Measurements from ENCODE around the gene GABRG3. TPM values are rescaled to one million over a fixed set of nuclear protein-coding genes. Genes with fewer than 3 reads are reported as not detected.
"Not testable (repeated sequence)": the region's sequence is repeated elsewhere in the genome, so short reads cannot be mapped to it uniquely, and the experiment has no call there.

The GABRG3 gene
- total and polyA plus RNA-seq, 8 donors, result 0.35 TPM; not detected in 7

DNA sequence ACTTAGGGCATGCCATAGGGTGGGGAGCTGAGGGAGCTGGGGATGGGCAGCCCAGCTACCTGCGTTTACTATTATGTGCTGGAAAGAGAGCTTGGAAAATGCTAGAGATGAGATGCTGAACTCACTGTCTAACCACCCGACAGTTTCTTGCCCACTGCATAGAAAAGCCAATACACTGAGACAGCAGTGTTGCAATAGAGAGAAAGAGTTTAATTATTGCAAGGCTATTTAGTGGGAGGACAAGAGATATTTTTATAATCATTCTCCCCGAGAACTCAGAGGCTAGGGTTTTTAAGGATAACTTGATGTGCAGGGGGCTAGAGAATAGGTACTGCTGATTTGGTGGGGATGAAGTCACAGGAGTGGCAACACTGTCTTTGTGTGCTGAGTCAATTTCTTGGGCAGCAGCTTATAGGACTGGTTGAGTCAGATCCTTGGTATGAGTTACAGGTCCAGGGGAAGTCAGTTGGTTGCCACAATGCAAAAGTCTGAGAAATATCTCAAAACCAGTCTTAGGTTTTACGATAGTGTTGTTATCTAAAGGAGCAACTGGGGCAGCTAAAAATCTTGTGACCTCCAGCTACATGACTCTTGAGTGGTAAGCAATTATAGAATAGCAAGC, 205.9 kb downstream of the GABRG3 start:
- Histone ChIP-seq H3K4me1 (no peaks in the 10 kb centered on the region), H3K4me3 (no peak overlapping the region), H3K27me3 (no peaks in the 10 kb centered on the region), H3K9me3 (no peaks in the 10 kb centered on the region), H3K27ac (no peak overlapping the region), H3K36me3 (no peaks in the 10 kb centered on the region)
- ATAC-seq (no peak), FAIRE-seq (no peak), DNase-seq (no peak)
- TF ChIP-seq, protein P1, sequence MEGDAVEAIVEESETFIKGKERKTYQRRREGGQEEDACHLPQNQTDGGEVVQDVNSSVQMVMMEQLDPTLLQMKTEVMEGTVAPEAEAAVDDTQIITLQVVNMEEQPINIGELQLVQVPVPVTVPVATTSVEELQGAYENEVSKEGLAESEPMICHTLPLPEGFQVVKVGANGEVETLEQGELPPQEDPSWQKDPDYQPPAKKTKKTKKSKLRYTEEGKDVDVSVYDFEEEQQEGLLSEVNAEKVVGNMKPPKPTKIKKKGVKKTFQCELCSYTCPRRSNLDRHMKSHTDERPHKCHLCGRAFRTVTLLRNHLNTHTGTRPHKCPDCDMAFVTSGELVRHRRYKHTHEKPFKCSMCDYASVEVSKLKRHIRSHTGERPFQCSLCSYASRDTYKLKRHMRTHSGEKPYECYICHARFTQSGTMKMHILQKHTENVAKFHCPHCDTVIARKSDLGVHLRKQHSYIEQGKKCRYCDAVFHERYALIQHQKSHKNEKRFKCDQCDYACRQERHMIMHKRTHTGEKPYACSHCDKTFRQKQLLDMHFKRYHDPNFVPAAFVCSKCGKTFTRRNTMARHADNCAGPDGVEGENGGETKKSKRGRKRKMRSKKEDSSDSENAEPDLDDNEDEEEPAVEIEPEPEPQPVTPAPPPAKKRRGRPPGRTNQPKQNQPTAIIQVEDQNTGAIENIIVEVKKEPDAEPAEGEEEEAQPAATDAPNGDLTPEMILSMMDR (IDR thresholded peaks at IDR 0.05), result no peak
- WGBS, 2 donors, result 65 to 72% methylated on average over 4 of the region's 4 CpGs
- intact Hi-C loops (cut with DNase I), result no loop called here

DNA sequence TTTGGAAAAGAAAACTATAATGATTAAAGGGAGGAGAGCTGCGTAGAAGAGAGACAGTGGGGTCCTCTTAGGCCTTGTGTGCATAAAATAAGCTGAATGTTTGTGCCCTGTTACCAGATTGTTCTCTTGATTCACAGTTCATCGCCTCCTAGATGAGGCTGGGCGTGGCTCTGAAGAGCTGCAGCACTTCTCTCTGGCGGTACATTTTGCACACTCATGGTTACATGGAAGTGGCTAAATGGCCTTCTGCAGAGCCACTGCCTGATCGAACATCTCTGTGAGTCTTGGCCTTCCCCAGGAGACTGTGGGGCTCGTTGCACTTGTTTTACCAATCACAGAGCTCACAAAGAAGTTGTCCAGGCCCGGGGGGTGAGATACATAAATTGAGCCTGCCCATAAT, 208.8 kb downstream of the GABRG3 start:
- Histone ChIP-seq H3K4me3 (no peak overlapping the region), H3K9me3 (no peaks in the 10 kb centered on the region), H3K27ac (no peak overlapping the region), H3K27me3 (no peaks in the 10 kb centered on the region), H3K36me3 (no peaks in the 10 kb centered on the region), H3K4me1 (no peaks in the 10 kb centered on the region)
- no peak for DNase-seq
- FAIRE-seq, result no peak
- intact Hi-C loops (cut with DNase I), result no loop called here
- no peak for ATAC-seq
- TF ChIP-seq, protein P1 (IDR thresholded peaks at IDR 0.05), result no peak
- 55 to 66% methylated on average over 7 of the region's 7 CpGs for WGBS, 2 donors

DNA sequence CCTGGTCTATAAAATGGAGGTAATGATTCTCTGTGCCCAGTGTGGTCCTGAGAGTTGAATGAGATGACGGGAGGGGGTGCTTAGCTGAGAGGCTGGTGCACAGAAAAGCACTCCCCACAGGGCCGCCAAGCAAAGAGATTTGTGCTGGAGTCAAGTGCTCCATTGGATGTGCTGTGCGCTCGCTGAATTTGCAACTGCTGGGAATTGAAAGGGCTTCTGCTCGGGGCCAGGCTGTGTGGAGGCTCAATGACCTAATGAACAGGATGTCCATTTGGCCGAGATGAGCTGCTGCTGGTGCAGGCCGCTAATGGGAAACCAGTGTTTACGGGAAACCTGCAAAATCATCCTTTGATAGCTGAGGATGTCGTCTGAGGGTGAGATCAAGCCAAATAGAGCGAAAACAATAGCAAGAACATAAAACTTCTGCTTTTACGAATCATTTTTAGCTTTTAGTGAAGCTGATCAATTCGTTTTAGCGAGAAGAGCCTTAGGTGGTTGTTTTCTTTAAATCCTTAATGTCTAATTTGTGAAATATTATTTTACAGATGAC, 211.7 kb downstream of the GABRG3 start:
- no peak for DNase-seq
- no peak for ATAC-seq
- no peaks in the 10 kb centered on the region for H3K4me1 ChIP-seq
- no peaks in the 10 kb centered on the region for H3K9me3 ChIP-seq
- intact Hi-C loops (cut with DNase I), result no loop called here
- H3K4me3 ChIP-seq, result no peak overlapping the region
- no peaks in the 10 kb centered on the region for H3K27me3 ChIP-seq
- 60 to 73% methylated on average over 13 of the region's 13 CpGs for WGBS, 2 donors
- no peaks in the 10 kb centered on the region for H3K36me3 ChIP-seq
- no peak for FAIRE-seq
- H3K27ac ChIP-seq, result no peak overlapping the region
- TF ChIP-seq, protein P1 (IDR thresholded peaks at IDR 0.05), result no peak

DNA sequence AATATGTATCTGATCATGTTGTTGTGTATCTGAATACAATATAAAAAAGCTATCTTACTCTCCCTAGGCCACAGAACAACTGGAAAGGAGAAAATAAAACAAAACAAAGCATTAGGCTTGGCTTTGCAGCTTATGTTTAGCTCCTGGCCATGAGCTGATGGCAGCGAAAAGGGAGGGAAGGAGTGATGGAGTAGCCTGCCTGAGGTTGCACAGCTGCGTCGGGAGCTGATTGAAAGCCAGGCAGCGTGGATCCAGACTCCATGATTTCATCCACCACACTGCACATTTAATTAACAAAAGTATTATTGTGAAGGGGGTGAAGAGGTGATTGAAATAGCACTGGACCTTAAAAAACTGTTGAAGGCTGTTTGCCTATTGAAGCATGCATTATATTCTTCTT, 212.2 kb downstream of the GABRG3 start:
- no peak for DNase-seq
- no peaks in the 10 kb centered on the region for H3K27me3 ChIP-seq
- intact Hi-C loops (cut with DNase I), result no loop called here
- no peaks in the 10 kb centered on the region for H3K36me3 ChIP-seq
- H3K4me1 ChIP-seq, result no peaks in the 10 kb centered on the region
- H3K4me3 ChIP-seq, result no peak overlapping the region
- H3K27ac ChIP-seq, result no peak overlapping the region
- WGBS, 2 donors, result 58 to 68% methylated on average over 4 of the region's 4 CpGs
- no peaks in the 10 kb centered on the region for H3K9me3 ChIP-seq
- TF ChIP-seq, protein P1 (IDR thresholded peaks at IDR 0.05), result no peak
- ATAC-seq, result no peak
- FAIRE-seq, result no peak

DNA sequence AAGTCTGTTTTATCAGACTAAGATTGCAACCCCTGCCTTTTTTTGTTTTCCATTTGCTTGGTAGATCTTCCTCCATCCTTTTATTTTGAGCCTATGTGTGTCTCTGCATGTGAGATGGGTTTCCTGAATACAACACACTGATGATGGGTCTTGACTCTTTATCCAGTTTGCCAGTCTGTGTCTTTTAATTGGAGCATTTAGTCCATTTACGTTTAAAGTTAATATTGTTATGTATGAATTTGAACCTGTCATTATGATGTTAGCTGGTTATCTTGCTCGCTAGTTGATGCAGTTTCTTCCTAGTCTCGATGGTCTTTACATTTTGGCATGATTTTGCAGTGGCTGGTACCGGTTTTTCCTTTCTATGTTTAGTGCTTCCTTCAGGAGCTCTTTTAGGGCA, 220.5 kb downstream of the GABRG3 start:
- H3K4me1 ChIP-seq; H3K36me3 ChIP-seq; ATAC-seq; H3K9me3 ChIP-seq; H3K27ac ChIP-seq; H3K27me3 ChIP-seq; H3K4me3 ChIP-seq; DNase-seq; intact Hi-C loops (cut with DNase I); FAIRE-seq: not testable (repeated sequence)
- 48 to 61% methylated on average over 4 of the region's 4 CpGs for WGBS, 2 donors
